NCI-H2081 (cell line): ENCODE data around the gene IL17RD.
"Not testable (repeated sequence)": the region's sequence is repeated elsewhere in the genome, so short reads cannot be mapped to it uniquely, and the experiment has no call there.

Source experiments
- DNase-seq, 2 experiments: peaks; one replicate each; lab custom pipeline; 2025; lab: John Stamatoyannopoulos, UW

The IL17RD gene

GRCh38 chr3:57093489-57093888, 71.7 kb downstream of the IL17RD start:
- no peak for DNase-seq

- no peak for DNase-seq
Observed at GRCh38 chr3:57091521-57092273, 73.5 kb downstream of the IL17RD start.

- no peak for DNase-seq
Observed at GRCh38 chr3:57089043-57089442, 76.1 kb downstream of the IL17RD start.

GRCh38 chr3:57088503-57088902, 76.7 kb downstream of the IL17RD start:
- DNase-seq = no peak

GRCh38 chr3:57087361-57088092, 77.6 kb downstream of the IL17RD start:
- no peak for DNase-seq

- DNase-seq = no peak
Observed at GRCh38 chr3:57086201-57086600, 79.0 kb downstream of the IL17RD start.

- DNase-seq = no peak
Observed at GRCh38 chr3:57085211-57085610, 79.9 kb downstream of the IL17RD start.

- DNase-seq = not testable (repeated sequence)
Observed at GRCh38 chr3:57083266-57083995, 81.7 kb downstream of the IL17RD start.

- DNase-seq = no peak
Observed at GRCh38 chr3:57082481-57082880, 82.7 kb downstream of the IL17RD start.

- DNase-seq = no peak
Observed at GRCh38 chr3:57081173-57081572, 84.0 kb downstream of the IL17RD start.

GRCh38 chr3:57080171-57080570, 85.0 kb downstream of the IL17RD start:
- no peak for DNase-seq

GRCh38 chr3:57079474-57079831, 85.7 kb downstream of the IL17RD start:
- no peak for DNase-seq

- DNase-seq = peak in 1 of 2 experiments; percentile 8
Observed at GRCh38 chr3:57078635-57079473, 86.3 kb downstream of the IL17RD start.

- DNase-seq = no peak
Observed at GRCh38 chr3:57078344-57078634, 86.9 kb downstream of the IL17RD start.

GRCh38 chr3:57077630-57078343, 87.4 kb downstream of the IL17RD start:
- DNase-seq = no peak

- DNase-seq = no peak
Observed at GRCh38 chr3:57076422-57076951, 88.7 kb downstream of the IL17RD start.

- no peak for DNase-seq
Observed at GRCh38 chr3:57074135-57074534, 91.0 kb downstream of the IL17RD start.

- no peak for DNase-seq
Observed at GRCh38 chr3:57073628-57074027, 91.5 kb downstream of the IL17RD start.

- no peak for DNase-seq
Observed at GRCh38 chr3:57069503-57069902, 95.7 kb downstream of the IL17RD start.

- DNase-seq = no peak
Observed at GRCh38 chr3:57068437-57069089, 96.6 kb downstream of the IL17RD start.

GRCh38 chr3:57066471-57066870, 98.7 kb downstream of the IL17RD start:
- no peak for DNase-seq
